ELR (cell line): ENCODE results near the gene BMP4.
A peak's percentile ranks its signal among the peaks of the same experiment; 100 is the strongest.

Experiments used
- DNase-seq: peaks from one replicate; pipeline ENCODE4 v3.0.0-alpha.2; 2015; ENCODE audit warnings: low read depth

Gene BMP4

GRCh38 chr14:53964249-53964648 is 7.6 kb upstream of the BMP4 start:
- peak; percentile 9 for DNase-seq

- peak; percentile 17 for DNase-seq
These were observed 6.9 kb upstream of the BMP4 start for GRCh38 chr14:53963320-53964227.

GRCh38 chr14:53962953-53963319 is 6.3 kb upstream of the BMP4 start:
- no peak for DNase-seq

DNA sequence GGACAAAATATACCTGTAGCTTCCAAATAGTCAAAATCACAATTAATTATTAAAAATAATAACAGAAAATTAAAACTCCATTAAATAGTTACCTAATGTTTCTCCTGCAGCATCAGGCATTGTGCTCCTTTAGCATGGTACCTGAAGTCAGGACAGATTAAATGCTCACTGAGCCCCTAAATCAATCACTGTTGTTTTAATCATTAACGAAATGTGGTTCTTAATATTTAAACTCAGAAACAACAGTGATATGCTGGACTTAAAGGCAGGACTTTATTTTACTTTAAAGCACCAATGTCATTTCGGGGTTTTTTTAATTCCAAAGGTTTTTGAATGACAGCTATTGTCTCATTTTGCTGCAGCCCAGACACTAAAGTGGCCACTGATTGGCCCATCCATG is 2.0 kb upstream of the BMP4 start:
- DNase-seq: no peak

GRCh38 chr14:53957739-53958138 is 1.1 kb upstream of the BMP4 start:
- no peak for DNase-seq

DNA sequence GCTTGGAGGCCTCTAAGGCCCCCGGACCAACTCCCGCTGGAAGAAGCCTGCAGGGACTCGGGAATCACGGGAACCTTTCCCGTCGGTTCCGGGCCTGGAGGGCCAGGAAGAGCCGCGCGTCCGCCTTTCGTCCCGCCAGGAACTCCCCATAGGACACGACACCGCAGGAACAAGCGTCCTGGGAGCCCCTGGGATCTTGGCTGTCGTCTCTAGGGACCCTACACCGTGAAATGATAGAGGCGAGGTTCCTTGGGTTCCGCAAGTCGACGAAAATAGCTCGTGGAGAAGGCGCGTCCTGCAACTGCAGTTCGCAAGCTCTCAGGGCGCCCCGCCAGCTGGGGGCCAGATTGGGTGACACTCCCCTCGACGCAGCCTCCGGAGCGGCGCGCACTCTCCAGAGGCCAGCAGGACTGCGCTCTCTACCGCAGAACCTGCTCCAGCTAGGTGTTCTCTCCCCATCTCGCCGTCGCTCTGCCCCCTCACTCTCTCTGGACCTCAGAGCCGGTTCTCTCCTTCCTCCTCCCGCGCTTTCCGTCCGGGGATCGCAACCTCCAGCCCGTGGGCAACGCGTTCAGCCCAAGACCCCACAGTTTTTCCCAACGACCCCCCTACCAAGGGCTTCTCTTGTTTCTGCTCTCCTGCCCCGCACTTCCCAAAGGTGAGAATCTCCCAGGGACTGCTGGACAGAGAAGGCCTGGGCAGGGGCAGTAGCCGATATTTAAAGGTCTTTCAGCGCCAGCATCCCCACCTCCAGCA is 776 bp downstream of the BMP4 start:
- peak; percentile 20 for DNase-seq

- DNase-seq: no peak
These were observed 1.4 kb downstream of the BMP4 start for GRCh38 chr14:53955229-53955556.

DNA sequence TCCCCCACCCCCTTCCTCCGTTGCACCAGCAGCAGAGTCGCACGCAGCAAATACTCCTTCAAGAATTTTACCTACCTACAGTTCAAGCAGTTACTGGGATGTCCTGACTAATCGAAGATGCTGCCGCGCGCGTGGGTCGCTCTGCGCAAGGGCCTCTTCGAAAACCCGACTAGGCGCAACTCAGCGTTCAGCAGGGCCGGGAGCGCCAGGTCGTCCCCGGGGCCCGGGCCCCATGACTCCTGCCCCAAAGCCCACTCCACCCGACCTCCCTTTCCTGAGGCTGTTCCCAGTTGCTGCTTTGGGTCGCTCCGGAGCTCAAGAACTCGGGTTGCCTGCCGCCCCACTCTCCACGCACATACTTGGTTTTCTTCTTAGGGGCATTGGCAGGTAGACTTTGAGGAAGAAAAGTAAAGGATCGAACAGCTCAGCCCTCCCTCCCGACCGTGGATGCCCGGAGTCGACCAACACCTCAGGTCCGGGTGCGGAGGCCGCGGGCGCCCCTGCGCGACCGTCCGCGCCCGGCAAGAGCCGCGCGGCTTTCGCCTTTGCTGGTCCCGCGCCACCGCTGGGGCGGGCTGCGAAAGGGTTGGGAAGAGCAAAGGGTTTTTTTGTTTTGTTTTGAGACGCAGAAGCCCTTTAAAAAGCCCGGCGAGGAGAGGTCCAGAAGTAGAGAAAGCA is 1.9 kb downstream of the BMP4 start:
- DNase-seq: peak; percentile 23

DNA sequence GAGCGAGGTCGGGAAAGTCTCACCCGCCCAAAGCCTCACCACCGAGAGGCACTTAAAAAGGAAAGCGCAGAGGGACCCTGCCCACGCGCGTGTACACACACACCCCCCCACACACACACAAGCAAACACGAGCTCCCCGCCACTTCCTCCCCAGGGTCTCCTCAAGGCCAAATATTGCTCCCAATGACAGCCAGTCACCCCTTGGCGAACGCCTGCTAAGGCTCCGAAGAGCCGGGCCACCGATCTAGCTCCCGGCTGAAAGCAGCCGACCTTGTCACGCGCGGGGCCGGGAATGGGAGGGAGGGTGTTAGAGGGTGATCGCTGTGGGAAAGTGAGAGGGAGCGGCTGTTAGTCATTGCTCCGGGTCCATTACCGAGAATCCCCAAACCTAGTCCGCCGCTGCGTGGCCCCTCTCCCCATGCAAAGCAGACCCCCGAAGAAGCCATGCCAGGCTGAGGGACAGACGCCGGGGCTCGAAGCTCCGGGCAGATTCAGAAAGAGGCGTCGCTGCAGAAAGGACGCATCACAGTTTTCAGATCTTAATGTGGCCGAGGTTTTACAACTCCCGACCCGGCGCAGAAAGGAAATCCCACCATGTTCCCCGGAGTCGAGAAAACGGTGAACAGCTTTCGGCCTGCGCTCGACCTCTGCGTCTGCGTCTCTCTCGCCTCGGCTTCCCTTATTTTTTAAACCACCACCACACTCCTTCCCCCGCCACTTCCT is 2.6 kb downstream of the BMP4 start:
- peak; percentile 47 for DNase-seq

- peak; percentile 58 for DNase-seq
These were observed 3.4 kb downstream of the BMP4 start for GRCh38 chr14:53953002-53953827.

DNA sequence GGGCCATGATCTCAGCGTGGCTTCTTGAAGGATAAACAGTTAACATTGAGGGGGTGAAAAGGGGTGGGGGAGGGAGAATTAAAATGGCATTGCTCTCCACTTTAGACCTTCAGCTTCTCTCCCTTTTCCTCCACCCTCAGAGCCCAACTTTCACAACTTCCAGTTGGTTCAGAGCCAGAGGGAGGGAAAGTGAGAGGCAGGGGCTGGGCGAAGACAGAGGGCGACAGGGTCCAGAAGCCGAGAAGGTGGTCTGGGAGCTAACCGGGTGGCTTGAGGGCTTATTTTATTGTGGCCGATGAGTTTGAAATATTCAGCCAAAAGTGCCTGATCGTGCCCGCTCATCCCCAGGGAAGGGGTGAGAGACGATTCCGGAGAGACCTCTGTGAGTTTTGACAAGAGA is 4.1 kb downstream of the BMP4 start:
- DNase-seq: no peak

DNA sequence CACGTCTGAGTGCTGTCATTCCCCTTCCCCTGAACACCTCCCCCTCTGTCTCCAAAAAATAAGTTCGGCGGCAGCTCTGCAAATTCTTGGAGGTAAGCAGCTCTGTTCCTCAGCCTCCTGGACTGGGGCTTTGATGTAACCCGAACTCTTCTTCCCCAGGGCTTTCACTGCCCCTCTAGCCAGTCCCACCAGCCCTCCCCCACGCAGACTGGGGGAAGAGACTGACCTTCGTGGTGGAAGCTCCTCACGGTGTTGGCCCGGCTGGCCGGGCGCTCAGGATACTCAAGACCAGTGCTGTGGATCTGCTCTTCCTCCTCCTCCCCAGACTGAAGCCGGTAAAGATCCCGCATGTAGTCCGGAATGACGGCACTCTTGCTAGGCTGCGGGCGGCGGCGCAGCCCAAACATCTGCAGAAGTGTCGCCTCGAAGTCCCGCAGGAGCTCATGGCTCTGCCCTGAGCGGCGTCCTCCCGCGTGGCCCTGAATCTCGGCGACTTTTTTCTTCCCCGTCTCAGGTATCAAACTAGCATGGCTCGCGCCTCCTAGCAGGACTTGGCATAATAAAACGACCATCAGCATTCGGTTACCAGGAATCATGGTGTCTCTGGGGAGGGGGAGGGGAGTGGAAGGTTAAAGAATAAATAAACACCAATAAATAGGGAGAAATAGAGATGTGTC is 4.9 kb downstream of the BMP4 start:
- DNase-seq: no peak

DNA sequence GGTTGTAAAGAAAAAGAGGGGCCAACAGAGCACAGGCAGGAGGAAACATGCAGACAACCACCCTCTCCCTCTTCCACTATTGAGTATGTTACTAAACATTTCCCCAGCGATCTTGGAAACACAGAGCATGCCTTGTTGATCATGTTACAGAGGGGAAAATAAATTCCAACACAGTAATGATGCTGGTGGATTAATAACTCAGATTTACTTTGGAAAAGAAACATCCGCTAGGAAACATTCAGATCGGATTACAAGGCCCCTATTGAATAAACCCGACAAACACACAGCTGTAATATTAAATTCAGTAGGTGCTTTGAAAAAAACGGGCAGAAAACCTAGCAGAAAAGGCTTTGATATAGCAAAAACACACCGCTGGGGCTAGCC is 5.4 kb downstream of the BMP4 start:
- DNase-seq: no peak

- no peak for DNase-seq
These were observed 6.4 kb downstream of the BMP4 start for GRCh38 chr14:53950031-53950793.

DNA sequence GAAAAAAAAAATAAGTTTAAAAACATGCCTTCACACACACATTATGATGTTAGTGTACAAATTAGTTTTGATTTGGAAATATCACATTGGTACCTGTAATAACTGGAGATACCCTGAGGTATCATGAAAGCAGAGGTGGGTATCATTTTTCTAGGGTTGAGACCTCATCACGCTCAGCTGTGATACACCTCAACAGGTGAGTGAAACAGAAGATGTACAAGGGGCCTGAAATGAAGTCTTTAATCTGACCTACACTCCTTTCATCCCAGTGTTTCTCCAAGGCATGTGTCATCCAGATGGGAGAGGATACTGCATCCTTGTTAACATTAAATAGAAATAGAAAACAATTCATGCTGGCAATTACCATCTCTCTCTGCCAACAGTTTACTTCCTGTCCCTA is 7.4 kb downstream of the BMP4 start:
- no peak for DNase-seq

DNA sequence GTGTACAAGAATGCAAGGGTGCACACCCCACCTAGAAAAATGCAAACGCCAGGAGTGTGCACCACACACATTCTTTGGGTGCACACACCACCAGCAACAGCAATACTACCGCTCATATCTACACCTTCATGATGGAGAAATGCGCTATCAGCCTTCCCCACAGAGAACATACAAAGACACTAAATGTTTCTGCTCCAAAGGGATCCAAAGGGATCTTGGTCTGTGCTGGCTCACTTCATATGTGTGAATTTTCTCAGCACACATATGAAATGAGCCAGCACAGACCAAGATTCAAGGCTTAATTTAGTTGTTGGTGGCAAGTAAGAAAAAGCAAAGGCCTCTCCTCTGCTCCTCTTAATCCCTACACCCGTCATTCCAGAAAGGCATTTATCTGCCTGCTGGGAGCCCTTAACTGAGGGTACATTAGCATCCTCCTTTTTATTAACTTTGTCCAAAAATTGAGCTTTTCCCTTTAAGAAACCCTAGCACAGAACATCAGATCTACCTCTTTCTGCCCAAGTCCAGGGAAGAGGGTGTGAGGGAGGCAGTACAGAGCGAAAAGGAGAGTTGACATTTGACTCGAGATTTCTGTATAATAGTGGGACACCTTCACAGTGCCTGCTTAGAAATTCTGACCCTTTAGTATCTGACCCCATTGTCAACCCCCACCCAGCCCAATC is 8.3 kb downstream of the BMP4 start:
- DNase-seq: no peak

DNA sequence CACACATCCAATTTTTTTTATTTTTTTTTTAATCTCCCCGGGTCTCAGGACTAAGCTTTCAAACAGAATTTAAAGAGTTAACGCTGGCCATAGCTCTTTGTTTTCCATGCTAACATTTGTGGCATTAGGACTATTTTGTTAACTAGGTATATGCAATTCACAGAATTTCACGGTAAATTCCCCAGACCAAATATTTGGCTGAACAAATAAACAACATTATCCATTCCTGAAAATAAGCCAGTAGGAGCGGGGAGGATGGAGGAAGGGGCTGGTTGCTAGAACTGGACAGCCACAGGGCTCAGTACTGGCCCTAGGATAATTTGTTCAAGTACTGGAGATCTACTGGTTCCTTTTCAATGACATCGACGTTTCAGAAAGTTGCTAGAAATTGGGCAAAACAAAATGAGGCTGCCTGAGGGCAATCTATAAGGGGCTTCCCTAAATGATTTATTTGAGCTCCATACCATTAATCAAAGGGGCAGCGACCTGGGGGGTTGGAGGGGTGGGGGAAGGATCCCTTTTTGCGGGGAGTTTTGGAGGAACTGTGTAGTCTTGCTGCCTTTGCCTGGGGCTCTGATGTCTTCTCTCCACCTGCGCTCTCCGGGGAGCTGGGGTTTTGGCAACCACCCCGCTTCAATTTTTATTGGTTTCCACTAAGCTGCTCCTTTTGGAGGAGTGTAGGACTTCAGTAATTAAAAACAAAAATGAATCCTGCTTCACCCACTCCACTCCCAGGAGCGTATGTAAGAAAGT is 9.0 kb downstream of the BMP4 start:
- no peak for DNase-seq

- DNase-seq: no peak
These were observed 9.6 kb downstream of the BMP4 start for GRCh38 chr14:53947094-53947445.
